Measurements from ENCODE around the gene C2orf42. TPM values are rescaled to one million over a fixed set of nuclear protein-coding genes. Genes with fewer than 3 reads are reported as not detected.
A peak's percentile ranks its signal among the peaks of the same experiment; 100 is the strongest.
"Not testable (repeated sequence)": the region's sequence is repeated elsewhere in the genome, so short reads cannot be mapped to it uniquely, and the experiment has no call there.

Gene C2orf42
- total RNA-seq, 4 donors from 2014 or later: 14.4 to 18.6 (median 16.1) TPM

- Histone ChIP-seq H3K27me3 (no peaks in the 10 kb centered on the region), H3K4me1 (peaks cover 0 to 12% (median 0%) of the 10 kb centered on the region in 4 donors), H3K36me3 (no peaks in the 10 kb centered on the region), H3K4me3 (no peak overlapping the region), H3K9me3 (no peaks in the 10 kb centered on the region), H3K27ac (no peak overlapping the region)
- TF ChIP-seq POLR2A (IDR thresholded peaks at IDR 0.05) (no peak), EP300 (IDR thresholded peaks at IDR 0.05) (no peak), CTCF (IDR thresholded peaks at IDR 0.05) (no peak)
- 91 to 94% methylated on average over 5 of the region's 5 CpGs for WGBS, 2 donors
- no peak for DNase-seq (ENCODE audit: low spot score in 2 of 2)
These were observed 1.7 kb upstream of the C2orf42 start for GRCh38 chr2:70192516-70192915.

- H3K9me3 ChIP-seq: no peaks in the 10 kb centered on the region
- H3K4me1 ChIP-seq: peaks cover 0 to 12% (median 0%) of the 10 kb centered on the region in 4 donors
- TF ChIP-seq POLR2A (IDR thresholded peaks at IDR 0.05) (no peak), EP300 (IDR thresholded peaks at IDR 0.05) (no peak), CTCF (IDR thresholded peaks at IDR 0.05) (no peak)
- WGBS, 2 donors: 72 to 73% methylated on average over 13 of the region's 13 CpGs
- DNase-seq (ENCODE audit: low spot score in 2 of 2): no peak
- H3K27me3 ChIP-seq: no peaks in the 10 kb centered on the region
- peak overlapping the region; percentile 13 to 80 (median 62) for H3K4me3 ChIP-seq
- peak overlapping the region; percentile 94 to 100 (median 97) for H3K27ac ChIP-seq
- no peaks in the 10 kb centered on the region for H3K36me3 ChIP-seq
These were observed 471 bp upstream of the C2orf42 start for GRCh38 chr2:70191244-70191735.

GRCh38 chr2:70188460-70188859, 2.4 kb downstream of the C2orf42 start:
- peaks cover 0 to 12% (median 0%) of the 10 kb centered on the region in 4 donors for H3K4me1 ChIP-seq
- no peaks in the 10 kb centered on the region for H3K9me3 ChIP-seq
- no peaks in the 10 kb centered on the region for H3K27me3 ChIP-seq
- WGBS, 2 donors: 74 to 75% methylated on average over 5 of the region's 5 CpGs
- no peaks in the 10 kb centered on the region for H3K36me3 ChIP-seq
- no peak overlapping the region for H3K4me3 ChIP-seq
- no peak for DNase-seq (ENCODE audit: low spot score in 2 of 2)
- no peak overlapping the region for H3K27ac ChIP-seq
- TF ChIP-seq EP300 (IDR thresholded peaks at IDR 0.05): no peak
- TF ChIP-seq CTCF (IDR thresholded peaks at IDR 0.05): no peak
- TF ChIP-seq POLR2A (IDR thresholded peaks at IDR 0.05): no peak

GRCh38 chr2:70187170-70187569, 3.6 kb downstream of the C2orf42 start:
- WGBS, 2 donors: 87 to 91% methylated on average over 9 of the region's 9 CpGs
- not testable (repeated sequence) for H3K4me3 ChIP-seq; H3K27me3 ChIP-seq; H3K27ac ChIP-seq; DNase-seq (ENCODE audit: low spot score in 2 of 2); H3K9me3 ChIP-seq
- peaks cover 0 to 12% (median 0%) of the 10 kb centered on the region in 4 donors for H3K4me1 ChIP-seq
- H3K36me3 ChIP-seq: peaks cover 0 to 11% (median 0%) of the 10 kb centered on the region in 3 donors

- H3K4me1 ChIP-seq: no peaks in the 10 kb centered on the region
These were observed 8.1 kb downstream of the C2orf42 start for GRCh38 chr2:70182689-70183088.

More at GRCh38 chr2:70182689-70183088, 8.1 kb downstream of the C2orf42 start:
- TF ChIP-seq POLR2A (IDR thresholded peaks at IDR 0.05): no peak
- no peak for TF ChIP-seq EP300 (IDR thresholded peaks at IDR 0.05)
- TF ChIP-seq CTCF (IDR thresholded peaks at IDR 0.05): no peak
- no peak overlapping the region for H3K4me3 ChIP-seq
- peaks cover 0 to 56% (median 0%) of the 10 kb centered on the region in 3 donors for H3K36me3 ChIP-seq
- H3K27me3 ChIP-seq: no peaks in the 10 kb centered on the region
- H3K9me3 ChIP-seq: no peaks in the 10 kb centered on the region
- WGBS, 2 donors: 88 to 93% methylated on average over 4 of the region's 4 CpGs
- no peak overlapping the region for H3K27ac ChIP-seq
- DNase-seq (ENCODE audit: low spot score in 2 of 2): no peak
